ENCODE data around the gene GALP.
"Not testable (repeated sequence)": the region's sequence is repeated elsewhere in the genome, so short reads cannot be mapped to it uniquely, and the experiment has no call there.

The GALP gene

GRCh38 chr19:56175861-56176307 lies at the start of gene GALP:
Gene GALP (plus strand): TSS chr19:56176008. CDS start chr19:56177109, 1,101 bp downstream.
- DNase-seq = not testable (repeated sequence)

- no peak for DNase-seq
Measured at GRCh38 chr19:56126983-56127780, 48.6 kb upstream of the GALP start.

DNA sequence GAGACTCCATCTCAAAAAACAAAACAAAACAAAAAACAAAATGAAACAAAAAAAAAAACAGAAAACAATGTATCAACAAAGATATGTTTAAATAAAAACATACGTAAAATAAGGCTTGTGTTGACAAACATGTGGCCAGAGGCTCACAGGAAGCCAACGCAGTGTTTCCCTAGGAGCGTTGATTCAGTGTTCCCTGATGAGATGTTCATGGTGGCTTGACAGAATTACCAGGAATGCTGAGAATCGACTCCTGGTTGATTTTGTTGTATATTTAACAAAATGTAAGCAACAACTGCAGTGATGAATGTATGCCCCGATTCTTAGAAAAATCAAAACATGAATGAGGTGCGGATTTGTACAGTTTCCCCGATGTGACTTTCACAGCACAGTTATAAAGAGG lies 45.8 kb upstream of the GALP start:
- DNase-seq = no peak

GRCh38 chr19:56131651-56132050 lies 44.2 kb upstream of the GALP start:
- DNase-seq = no peak

- no peak for DNase-seq
Measured at GRCh38 chr19:56132316-56132822, 43.4 kb upstream of the GALP start.

DNA sequence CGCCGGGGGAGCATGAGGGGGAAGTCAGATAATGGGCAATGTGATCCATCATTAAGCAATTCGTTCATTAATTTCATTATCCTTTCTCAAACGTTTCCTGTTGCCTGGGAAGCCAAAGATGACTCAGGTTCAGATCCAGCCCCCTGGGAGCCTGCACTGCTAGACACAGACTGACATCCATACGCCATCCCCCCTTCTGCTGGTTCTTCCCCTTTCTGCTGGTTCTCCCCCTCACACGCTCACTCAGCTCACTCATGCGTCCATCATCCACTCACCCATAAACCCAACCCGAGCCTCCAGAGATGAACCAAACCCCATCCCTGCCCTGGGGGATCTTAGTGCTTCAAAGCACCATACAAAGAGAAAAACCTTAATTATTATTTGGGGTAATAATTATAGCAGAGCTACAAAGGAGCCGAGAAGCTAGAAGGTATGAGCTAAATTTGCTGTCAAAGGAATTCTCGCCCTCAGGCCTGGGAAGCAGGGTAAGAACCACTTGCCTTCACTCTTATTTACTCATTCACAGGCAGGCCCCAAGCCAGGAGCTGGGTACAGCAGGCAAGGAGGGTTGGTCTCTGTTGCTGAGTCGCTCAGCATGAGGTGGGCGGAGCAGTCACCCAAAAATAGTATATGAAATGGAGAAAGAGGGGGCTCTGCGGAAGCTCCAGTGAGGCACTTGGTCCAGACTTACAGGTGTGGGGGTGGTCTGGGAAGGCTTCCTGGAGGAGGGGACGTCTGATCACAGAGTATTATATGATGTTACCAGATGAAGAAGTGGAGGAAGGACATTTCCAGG lies 41.8 kb upstream of the GALP start:
- peak in 1 of 2 donors; percentile 34 for DNase-seq

DNA sequence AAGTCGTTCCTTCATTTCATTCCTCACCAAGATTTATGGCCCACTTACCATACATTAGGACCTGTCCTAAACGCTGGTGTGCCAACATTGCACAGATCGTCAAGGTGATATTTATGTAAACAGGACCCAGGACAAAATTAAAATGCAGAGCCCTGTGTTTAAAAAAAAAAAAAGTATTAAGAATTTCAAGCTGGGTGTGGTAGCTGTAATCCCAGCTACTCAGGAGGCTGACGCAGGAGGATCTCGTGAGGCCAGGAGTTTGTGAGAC lies 41.2 kb upstream of the GALP start:
- DNase-seq = no peak

- no peak for DNase-seq
Measured at GRCh38 chr19:56136362-56136761, 39.4 kb upstream of the GALP start.

- no peak for DNase-seq
Measured at GRCh38 chr19:56137405-56137804, 38.4 kb upstream of the GALP start.

DNA sequence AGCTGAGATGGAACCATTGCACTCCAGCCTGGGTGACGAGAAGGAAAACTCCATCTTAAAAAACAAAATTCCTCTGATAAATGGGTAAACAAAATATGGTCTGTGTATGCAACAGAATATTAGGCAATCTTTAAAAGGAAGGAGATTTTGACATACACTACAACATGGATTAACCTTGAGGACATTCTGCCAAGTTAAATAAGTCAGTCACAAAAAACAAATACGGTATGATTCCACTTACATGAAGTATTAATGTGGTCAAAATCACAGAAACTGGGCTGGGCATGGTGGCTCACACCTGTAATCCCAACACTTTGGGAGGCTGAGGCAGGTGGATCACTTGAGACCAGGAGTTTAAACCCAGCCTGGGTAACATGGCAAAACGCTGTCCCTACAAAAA lies 37.7 kb upstream of the GALP start:
- no peak for DNase-seq

DNA sequence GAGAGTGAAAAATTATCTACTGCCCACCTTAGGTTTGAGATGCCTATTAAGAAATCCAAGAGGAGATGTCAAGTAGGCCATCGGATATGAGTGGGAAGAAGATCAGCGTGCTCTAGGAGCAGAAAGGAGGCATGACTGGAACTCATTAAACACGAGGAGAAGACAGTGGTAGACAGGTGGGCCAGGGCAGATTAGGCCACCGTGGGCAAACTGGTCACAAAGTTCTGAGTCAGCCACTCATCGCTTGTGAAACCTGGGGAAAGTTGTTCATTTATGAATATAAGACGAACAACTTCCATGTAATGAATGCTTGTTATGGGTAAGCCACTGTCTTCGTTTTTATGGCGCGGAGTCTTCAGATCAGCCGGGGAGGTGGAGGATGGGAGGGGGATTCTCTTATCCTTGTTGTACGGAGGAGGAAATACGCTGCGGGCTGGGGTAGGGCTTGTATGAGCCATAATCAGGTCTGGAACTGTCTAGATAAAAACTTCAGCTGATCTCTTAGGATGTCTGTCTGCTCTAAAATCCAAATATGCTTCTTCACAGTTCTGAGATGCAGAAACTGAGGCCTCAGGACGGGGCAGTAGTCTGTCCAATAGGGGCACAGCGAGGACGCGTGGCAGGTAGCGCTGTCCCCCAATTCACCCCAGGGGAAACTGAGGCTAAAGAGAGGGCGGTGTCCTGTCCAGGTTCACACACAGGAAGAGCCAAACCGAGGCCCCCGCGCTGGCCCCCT lies 35.8 kb upstream of the GALP start:
- no peak for DNase-seq

- peak; percentile 99 to 100 for DNase-seq
Measured at GRCh38 chr19:56140583-56141416, 35.0 kb upstream of the GALP start, which contains the start of gene ZNF444. Gene ZNF444 (plus strand): TSS chr19:56141287. CDS start chr19:56146912, 5,625 bp downstream.

DNA sequence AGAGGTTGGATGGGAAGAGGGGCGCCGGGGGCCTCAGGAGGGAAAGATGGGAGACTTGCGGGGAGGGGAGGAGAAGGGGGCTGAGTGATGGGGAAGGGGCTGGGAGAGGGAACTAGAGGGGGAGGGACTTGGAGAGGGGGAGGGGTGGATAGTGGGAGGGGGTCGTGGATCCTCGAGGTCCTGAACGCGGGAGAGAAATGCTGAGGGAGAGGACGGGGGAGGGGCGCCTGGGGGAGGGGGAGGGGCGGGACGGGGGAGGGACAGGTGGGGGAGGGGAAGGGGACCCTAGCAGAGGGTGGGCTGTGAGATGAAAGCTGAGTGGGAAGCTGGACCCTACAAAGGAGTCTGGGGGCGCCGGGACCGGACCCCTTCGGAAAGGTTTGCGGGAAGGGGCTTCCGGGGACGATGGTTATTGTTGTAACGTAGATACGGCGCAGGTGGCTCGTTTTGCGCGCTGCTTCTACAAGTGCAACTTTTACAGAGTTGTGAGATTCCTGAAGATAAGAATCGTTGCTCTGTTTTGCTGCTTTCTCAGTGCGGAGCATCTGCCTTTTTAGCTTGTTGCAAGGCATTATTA lies 34.3 kb upstream of the GALP start:
- no peak for DNase-seq

- DNase-seq = no peak
Measured at GRCh38 chr19:56142087-56142787, 33.6 kb upstream of the GALP start.

DNA sequence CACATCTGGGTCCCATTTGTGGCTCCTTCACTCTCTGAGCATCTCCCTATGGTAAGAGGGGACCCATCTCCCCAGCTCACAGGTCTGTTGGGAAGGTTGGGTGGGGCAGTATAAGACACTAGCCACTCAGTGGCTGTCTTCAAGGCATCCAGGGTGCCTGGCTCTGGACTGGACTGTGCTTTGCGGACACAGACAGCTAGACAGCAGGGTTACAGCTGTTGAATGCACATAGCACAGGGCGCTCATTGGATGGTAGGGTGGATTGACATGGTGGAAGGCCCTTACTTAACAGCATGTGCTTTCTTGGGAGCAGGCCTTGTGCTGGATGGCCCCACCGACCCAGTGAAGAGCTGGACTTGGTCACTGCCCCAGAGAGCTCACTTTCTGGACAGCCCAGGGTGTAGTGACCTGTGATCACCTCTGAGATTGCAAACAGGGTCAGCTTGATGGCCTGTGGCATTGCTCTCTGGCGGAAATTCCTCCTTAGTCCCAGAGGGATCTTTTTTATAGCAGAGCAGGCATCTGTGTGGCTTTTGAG lies 32.8 kb upstream of the GALP start:
- DNase-seq = no peak

DNA sequence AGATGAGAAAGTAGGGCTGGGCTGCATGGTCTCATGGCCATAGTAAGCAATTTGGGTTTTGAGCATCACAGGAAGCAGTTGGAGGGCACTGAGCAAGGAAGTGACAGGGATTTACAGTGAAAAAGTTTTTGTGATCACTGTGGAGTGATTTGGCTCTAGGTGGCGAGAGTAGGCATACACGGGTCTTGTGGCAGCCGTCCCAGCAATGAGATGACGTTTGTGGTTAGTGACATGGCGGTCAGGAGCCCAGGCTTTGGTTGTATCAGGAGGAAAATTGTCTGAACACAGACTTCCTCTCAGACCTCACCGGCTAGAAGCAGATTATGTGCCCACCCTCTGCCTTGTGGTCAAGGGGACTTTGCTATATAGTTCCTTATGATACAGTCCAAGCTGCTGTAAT lies 31.4 kb upstream of the GALP start:
- peak in 1 of 2 donors; percentile 18 for DNase-seq

GRCh38 chr19:56144831-56145230 lies 31.0 kb upstream of the GALP start:
- DNase-seq = no peak

GRCh38 chr19:56145698-56146097 lies 30.1 kb upstream of the GALP start:
- no peak for DNase-seq

DNA sequence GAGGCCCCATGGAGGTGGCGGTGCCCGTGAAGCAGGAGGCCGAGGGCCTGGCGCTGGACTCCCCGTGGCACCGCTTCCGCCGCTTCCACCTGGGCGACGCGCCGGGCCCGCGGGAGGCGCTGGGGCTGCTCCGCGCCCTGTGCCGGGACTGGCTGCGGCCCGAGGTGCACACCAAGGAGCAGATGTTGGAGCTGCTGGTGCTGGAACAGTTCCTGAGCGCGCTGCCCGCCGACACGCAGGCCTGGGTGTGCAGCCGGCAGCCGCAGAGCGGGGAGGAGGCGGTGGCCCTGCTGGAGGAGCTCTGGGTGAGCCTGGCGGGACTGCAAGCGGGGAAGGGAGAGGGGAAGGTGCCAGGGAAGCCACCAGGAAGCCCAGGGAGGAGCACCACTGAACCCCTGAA lies 28.9 kb upstream of the GALP start:
- DNase-seq = no peak

- no peak for DNase-seq
Measured at GRCh38 chr19:56147307-56147706, 28.5 kb upstream of the GALP start.

GRCh38 chr19:56148096-56148495 lies 27.7 kb upstream of the GALP start:
- DNase-seq = no peak

Data from bone marrow (tissue), 2 donors.